ENCODE measurements around the gene VCP.
"Not testable (repeated sequence)": the region's sequence is repeated elsewhere in the genome, so short reads cannot be mapped to it uniquely, and the experiment has no call there.

The VCP gene

GRCh38 chr9:35026671-35027070 is 45.8 kb downstream of the VCP start:
- DNase-seq (ENCODE audit: low read depth in 2 of 3, low spot score in 1 of 3): no peak

- not testable (repeated sequence) for DNase-seq (ENCODE audit: low read depth in 2 of 3, low spot score in 1 of 3)
Measured at GRCh38 chr9:35023443-35023842, 49.0 kb downstream of the VCP start.

- no peak for DNase-seq (ENCODE audit: low read depth in 2 of 3, low spot score in 1 of 3)
Measured at GRCh38 chr9:35014517-35014916, 57.9 kb downstream of the VCP start.

- no peak for DNase-seq (ENCODE audit: low read depth in 2 of 3, low spot score in 1 of 3)
Measured at GRCh38 chr9:35010351-35010958, 62.0 kb downstream of the VCP start.

Measured in stimulated activated CD4-positive, alpha-beta T cell treated with anti-CD3 and anti-CD28 coated beads, Interleukin-12 subunit alpha, Interleukin-12 subunit beta, amount 100 ng/mL, for 48 hours (primary cell).